MCF 10A (cell line): ENCODE data around the gene SLC6A2. TPM values are rescaled to one million over a fixed set of nuclear protein-coding genes. Genes with fewer than 3 reads are reported as not detected.
"Not testable (repeated sequence)": the region's sequence is repeated elsewhere in the genome, so short reads cannot be mapped to it uniquely, and the experiment has no call there.

ENCODE experiments used
- BruUV-seq: library from RNA; stranded (reverse); fragments of 400-500 nt; replicated peaks from 2 replicates; lab custom pipeline; 2021; lab: Mats Ljungman, UMichigan
- CTCF ChIA-PET: fragments of 300-600 bp; sonication (Branson Sonifier 250); formaldehyde crosslinking; extraction: SDS; loops from one replicate; lab custom pipeline; 2021; ENCODE audit warnings: antibody characterized with exemption, inconsistent platforms; lab: Yijun Ruan, JAX
- POLR2A ChIA-PET: fragments of 300-600, 350-650 bp; sonication (Branson Sonifier 250); formaldehyde crosslinking; extraction: SDS; loops from one replicate; lab custom pipeline; 2020; ENCODE audit warnings: antibody characterized with exemption, inconsistent platforms; lab: Yijun Ruan, JAX
- DNase-seq: peaks from one replicate; pipeline ENCODE4 v3.0.0-alpha.2; 2018; ENCODE audit not compliant: unreplicated experiment
- H3K27ac Mint-ChIP-seq: one replicate; pipeline ENCODE4 v1.8.0; 2022; ENCODE audit warnings: mild to moderate bottlenecking, low read depth, mixed read lengths; ENCODE audit not compliant: unreplicated experiment
- H3K27me3 Mint-ChIP-seq: one replicate; pipeline ENCODE4 v1.8.0; 2022; ENCODE audit warnings: mixed read lengths; ENCODE audit not compliant: insufficient read depth, unreplicated experiment
- H3K36me3 Mint-ChIP-seq: one replicate; pipeline ENCODE4 v1.8.0; 2022; ENCODE audit warnings: mild to moderate bottlenecking, moderate library complexity, mixed read lengths; ENCODE audit not compliant: insufficient read depth, unreplicated experiment
- H3K4me1 Mint-ChIP-seq: one replicate; pipeline ENCODE4 v1.8.0; 2022; ENCODE audit warnings: mixed read lengths; ENCODE audit not compliant: insufficient read depth, unreplicated experiment
- H3K4me3 Mint-ChIP-seq: one replicate; pipeline ENCODE4 v1.8.0; 2022; ENCODE audit warnings: mild to moderate bottlenecking, moderate library complexity, mixed read lengths; ENCODE audit not compliant: unreplicated experiment
- H3K9me3 Mint-ChIP-seq: one replicate; pipeline ENCODE4 v1.8.0; 2022; ENCODE audit warnings: mixed read lengths; ENCODE audit not compliant: unreplicated experiment
- CTCF ChIP-seq: fragments of 200-600 bp; IDR thresholded peaks from one replicate; pipeline ENCODE4 v1.8.0; 2022; ENCODE audit warnings: antibody characterized with exemption, mild to moderate bottlenecking; ENCODE audit not compliant: unreplicated experiment
- intact Hi-C: fragments of 100-400 bp; cut with micrococcal nuclease; formaldehyde crosslinking; loops from 2 replicates; pipeline ENCODE4 v1.14.1; 2022
- total RNA-seq: library from RNA; stranded (reverse); gene quantifications from 2 replicates; pipeline ENCODE4 v1.2.3, GENCODE V29; 2022

The SLC6A2 gene
- total RNA-seq, 1 experiment from 2014 or later: not detected

GRCh38 chr16:55737966-55738365, 82.2 kb downstream of the SLC6A2 start:
- H3K27ac Mint-ChIP-seq: no peak overlapping the region
- ChIA-PET POLR2A (no interaction called here), CTCF (interaction anchor here (0.6 kb wide), 1 partner anchor 36 kb away, joined by 3 read pairs; no protein-coding TSS in a partner anchor)
- no peak for TF ChIP-seq CTCF
- no TSS peak for BruUV-seq
- no peak overlapping the region for H3K4me3 Mint-ChIP-seq
- no peaks in the 10 kb centered on the region for H3K27me3 Mint-ChIP-seq
- no peaks in the 10 kb centered on the region for H3K9me3 Mint-ChIP-seq
- intact Hi-C loops: no loop called here
- no peaks in the 10 kb centered on the region for H3K36me3 Mint-ChIP-seq
- DNase-seq: no peak
- peaks cover 15% of the 10 kb centered on the region for H3K4me1 Mint-ChIP-seq

- CTCF ChIA-PET: no interaction called here
- BruUV-seq: no TSS peak
- H3K27me3 Mint-ChIP-seq: no peaks in the 10 kb centered on the region
- no peaks in the 10 kb centered on the region for H3K9me3 Mint-ChIP-seq
- no peak overlapping the region for H3K27ac Mint-ChIP-seq
- H3K36me3 Mint-ChIP-seq: no peaks in the 10 kb centered on the region
- H3K4me1 Mint-ChIP-seq: no peaks in the 10 kb centered on the region
- intact Hi-C loops: no loop called here
- POLR2A ChIA-PET: no interaction called here
- DNase-seq: no peak
- TF ChIP-seq CTCF: no peak
- no peak overlapping the region for H3K4me3 Mint-ChIP-seq
Measured at GRCh38 chr16:55746081-55746480, 90.3 kb downstream of the SLC6A2 start.

- Mint-ChIP-seq H3K4me3 (no peak overlapping the region), H3K4me1 (no peaks in the 10 kb centered on the region), H3K9me3 (peaks cover 9% of the 10 kb centered on the region), H3K36me3 (no peaks in the 10 kb centered on the region), H3K27ac (no peak overlapping the region), H3K27me3 (no peaks in the 10 kb centered on the region)
- BruUV-seq: no TSS peak
- CTCF ChIA-PET: no interaction called here
- POLR2A ChIA-PET: no interaction called here
- intact Hi-C loops: no loop called here
- TF ChIP-seq CTCF: no peak
- no peak for DNase-seq
Measured at GRCh38 chr16:55747785-55748184, 92.0 kb downstream of the SLC6A2 start.

- Mint-ChIP-seq H3K9me3 (peaks cover 20% of the 10 kb centered on the region), H3K27ac (peak overlapping the region; percentile 16)
- intact Hi-C loops, H3K4me1 Mint-ChIP-seq, H3K27me3 Mint-ChIP-seq, H3K36me3 Mint-ChIP-seq, H3K4me3 Mint-ChIP-seq, BruUV-seq, POLR2A ChIA-PET: not testable (repeated sequence)
- DNase-seq: peak; percentile 44
- CTCF ChIA-PET: interaction anchor here (0.7 kb wide), 1 partner anchor 111 kb away, joined by 3 read pairs; no protein-coding TSS in a partner anchor
Measured at GRCh38 chr16:55752465-55753144, 96.8 kb downstream of the SLC6A2 start.

GRCh38 chr16:55753145-55753631, 97.4 kb downstream of the SLC6A2 start:
- H3K27me3 Mint-ChIP-seq, intact Hi-C loops, POLR2A ChIA-PET, H3K4me3 Mint-ChIP-seq, BruUV-seq, H3K36me3 Mint-ChIP-seq, H3K4me1 Mint-ChIP-seq: not testable (repeated sequence)
- peak; percentile 56 for DNase-seq
- CTCF ChIA-PET: interaction anchor here (0.7 kb wide), 1 partner anchor 110 kb away, joined by 3 read pairs; no protein-coding TSS in a partner anchor
- H3K27ac Mint-ChIP-seq: peak overlapping the region; percentile 16
- H3K9me3 Mint-ChIP-seq: peaks cover 25% of the 10 kb centered on the region
